Osteoblast (primary cell): Measurements from ENCODE around the gene RBM18. TPM values are rescaled to one million over a fixed set of nuclear protein-coding genes. Genes with fewer than 3 reads are reported as not detected.

ENCODE experiments used
- DNase-seq: peaks from one replicate; pipeline ENCODE4 v3.0.0; 2011; ENCODE audit warnings: low spot score, mixed read lengths; ENCODE audit not compliant: insufficient read length; ENCODE audit errors: missing footprints
- H2AFZ ChIP-seq: 2 replicates; pipeline ENCODE4 v1.6.0; 2011; ENCODE audit warnings: mild to moderate bottlenecking, low read length
- H3K27ac ChIP-seq: 2 replicates; pipeline ENCODE4 v1.5.1; 2011; ENCODE audit warnings: mild to moderate bottlenecking, low read depth, low read length, moderate library complexity
- H3K27me3 ChIP-seq: 2 replicates; pipeline ENCODE4 v1.6.0; 2012; ENCODE audit warnings: mild to moderate bottlenecking, control low read depth, inconsistent platforms, low read length, moderate library complexity; ENCODE audit not compliant: insufficient read depth
- H3K36me3 ChIP-seq: 2 replicates; pipeline ENCODE4 v1.5.1; 2011; ENCODE audit warnings: mild to moderate bottlenecking, low read length, control low read depth, moderate library complexity; ENCODE audit not compliant: insufficient read depth
- H3K4me1 ChIP-seq: 2 replicates; pipeline ENCODE4 v1.5.1; 2011; ENCODE audit warnings: mild to moderate bottlenecking, low read length, control low read depth, moderate library complexity; ENCODE audit not compliant: insufficient read depth
- H3K4me2 ChIP-seq: 2 replicates; pipeline ENCODE4 v1.6.0; 2011; ENCODE audit warnings: mild to moderate bottlenecking, low read length; ENCODE audit not compliant: insufficient read depth
- H3K4me3 ChIP-seq: fragments of 200-600 bp; sonication (generic); 3 replicates; pipeline ENCODE4 v1.5.1; 2012; ENCODE audit warnings: mild to moderate bottlenecking, low read length, inconsistent platforms; ENCODE audit not compliant: insufficient read depth
- H3K79me2 ChIP-seq: 2 replicates; pipeline ENCODE4 v1.6.0; 2012; ENCODE audit warnings: mild to moderate bottlenecking, low read length, control low read depth, inconsistent platforms; ENCODE audit not compliant: insufficient read depth
- H3K9me3 ChIP-seq: 2 replicates; pipeline ENCODE4 v1.5.1; 2011; ENCODE audit warnings: low read depth, low read length, control low read depth
- H4K20me1 ChIP-seq: 2 replicates; pipeline ENCODE4 v1.6.0; 2012; ENCODE audit warnings: mild to moderate bottlenecking, low read length, control low read depth; ENCODE audit not compliant: insufficient read depth
- CTCF ChIP-seq: IDR thresholded peaks from 2 replicates; pipeline ENCODE4 v1.5.1; 2011; ENCODE audit warnings: mild to moderate bottlenecking, low read depth, low read length, moderate library complexity; ENCODE audit errors: extremely low read depth
- total RNA-seq: library from RNA; depleted of rRNA; stranded (reverse); fragments of >200 nt; gene quantifications from 2 replicates; pipeline ENCODE4 v1.2.3, GENCODE V29; 2012

The RBM18 gene
- total RNA-seq, 1 donor, result 10.9 TPM

- Histone ChIP-seq H3K36me3 (no peaks in the 10 kb centered on the region), H3K4me2 (no peak overlapping the region), H3K27me3 (no peaks in the 10 kb centered on the region), H3K27ac (no peak overlapping the region), H3K79me2 (no peaks in the 10 kb centered on the region), H4K20me1 (no peaks in the 10 kb centered on the region), H3K4me1 (peaks cover 29% of the 10 kb centered on the region), H3K9me3 (no peaks in the 10 kb centered on the region), H2AFZ (no peak overlapping the region), H3K4me3 (no peak overlapping the region)
- no peak for TF ChIP-seq CTCF
- DNase-seq, result no peak
Measured at GRCh38 chr9:122204055-122204454, 60.6 kb downstream of the RBM18 start.

GRCh38 chr9:122202111-122202510 is 62.5 kb downstream of the RBM18 start:
- Histone ChIP-seq H3K4me3 (no peak overlapping the region), H2AFZ (no peak overlapping the region), H3K79me2 (no peaks in the 10 kb centered on the region), H3K9me3 (no peaks in the 10 kb centered on the region), H3K27ac (no peak overlapping the region), H3K27me3 (peaks cover 10% of the 10 kb centered on the region), H4K20me1 (no peaks in the 10 kb centered on the region), H3K4me1 (peaks cover 29% of the 10 kb centered on the region), H3K36me3 (no peaks in the 10 kb centered on the region), H3K4me2 (no peak overlapping the region)
- TF ChIP-seq CTCF, result no peak
- DNase-seq, result no peak

GRCh38 chr9:122201641-122202040 is 63.0 kb downstream of the RBM18 start:
- Histone ChIP-seq H3K79me2 (no peaks in the 10 kb centered on the region), H3K9me3 (no peaks in the 10 kb centered on the region), H4K20me1 (no peaks in the 10 kb centered on the region), H3K27ac (peak overlapping the region; percentile 34), H2AFZ (no peak overlapping the region), H3K4me3 (no peak overlapping the region), H3K4me2 (peak overlapping the region; percentile 1), H3K27me3 (peaks cover 10% of the 10 kb centered on the region), H3K4me1 (peaks cover 24% of the 10 kb centered on the region), H3K36me3 (no peaks in the 10 kb centered on the region)
- no peak for TF ChIP-seq CTCF
- DNase-seq, result peak; percentile 94

GRCh38 chr9:122200960-122201595 is 63.6 kb downstream of the RBM18 start:
- H3K4me1 ChIP-seq, result peaks cover 19% of the 10 kb centered on the region
- H3K4me2 ChIP-seq, result peak overlapping the region; percentile 1
- H3K79me2 ChIP-seq, result no peaks in the 10 kb centered on the region
- no peak overlapping the region for H2AFZ ChIP-seq
- H4K20me1 ChIP-seq, result no peaks in the 10 kb centered on the region
- H3K36me3 ChIP-seq, result no peaks in the 10 kb centered on the region
- peaks cover 10% of the 10 kb centered on the region for H3K27me3 ChIP-seq
- DNase-seq, result peak; percentile 97
- peak overlapping the region; percentile 34 for H3K27ac ChIP-seq
- H3K4me3 ChIP-seq, result no peak overlapping the region
- H3K9me3 ChIP-seq, result no peaks in the 10 kb centered on the region
- TF ChIP-seq CTCF, result no peak
